Vagina (tissue), 2 donors: Measurements from ENCODE around the gene IGFBP1. TPM values are rescaled to one million over a fixed set of nuclear protein-coding genes. Genes with fewer than 3 reads are reported as not detected.

ENCODE experiments used
- DNase-seq, 2 donors: peaks; one replicate each; pipeline ENCODE4 v3.0.0-alpha.2; 2017; ENCODE audit errors: extremely low spot score in 2 of 2
- H3K27ac ChIP-seq: fragments of 200-600 bp; sonication (generic); one replicate; pipeline ENCODE4 v1.5.1; 2019
- H3K27me3 ChIP-seq: fragments of 200-600 bp; sonication (generic); one replicate; pipeline ENCODE4 v1.5.1; 2019
- H3K36me3 ChIP-seq, 2 donors: fragments of 200-600 bp; sonication (generic); one replicate each; pipeline ENCODE4 v1.5.1; 2017 to 2019
- H3K4me1 ChIP-seq: fragments of 200-600 bp; sonication (generic); one replicate; pipeline ENCODE4 v1.5.1; 2019
- H3K4me3 ChIP-seq, 2 donors: fragments of 200-600 bp; sonication (generic); 1 replicate in 1 of 2; 2 replicates in 1 of 2; pipeline ENCODE4 v1.5.1; 2016 to 2019
- H3K9me3 ChIP-seq: fragments of 200-600 bp; sonication (generic); one replicate; pipeline ENCODE4 v1.5.1; 2019
- CTCF ChIP-seq, 3 experiments: fragments of 450-650 bp in 2 of 3; fragments of 200-600 bp in 1 of 3; sonication (generic) in 1 of 3; IDR thresholded peaks; one replicate each; pipeline ENCODE4 v1.5.1; 2017 to 2019; ENCODE audit warnings: antibody characterized with exemption in 3 of 3, mild to moderate bottlenecking in 2 of 3, moderate library complexity in 2 of 3
- POLR2A ChIP-seq, 2 donors: fragments of 450-650 bp; IDR thresholded peaks; one replicate each; pipeline ENCODE4 v1.6.1; 2017; ENCODE audit warnings: antibody characterized with exemption in 2 of 2, mild to moderate bottlenecking in 2 of 2, moderate library complexity in 2 of 2
- POLR2AphosphoS5 ChIP-seq, 2 donors: sonication (generic); formaldehyde crosslinking; IDR thresholded peaks; one replicate each; pipeline ENCODE4 v1.9.0; 2017; ENCODE audit warnings: antibody characterized with exemption in 2 of 2, mild to moderate bottlenecking in 2 of 2, low read depth in 1 of 2; ENCODE audit not compliant: insufficient read depth in 1 of 2
- intact Hi-C: fragments of 100-400 bp; cut with DNase I; formaldehyde crosslinking; loops from one replicate; pipeline ENCODE4 v1.15.1; 2023
- total RNA-seq: library from RNA; depleted of rRNA; stranded (reverse); fragments of >200 nt; gene quantifications from one replicate; pipeline ENCODE4 v1.2.3, GENCODE V29; 2016

Gene IGFBP1
- total RNA-seq, 1 donor from 2014 or later, result 1.7 TPM

- Histone ChIP-seq H3K9me3 (no peaks in the 10 kb centered on the region), H3K27ac (no peak overlapping the region), H3K4me3 (no peak overlapping the region), H3K4me1 (no peaks in the 10 kb centered on the region), H3K27me3 (no peaks in the 10 kb centered on the region), H3K36me3 (no peaks in the 10 kb centered on the region)
- TF ChIP-seq POLR2AphosphoS5 (IDR thresholded peaks at IDR 0.05; ENCODE audit: insufficient read depth in 1 of 2, low read depth in 1 of 2), result no peak
- TF ChIP-seq CTCF (IDR thresholded peaks at IDR 0.05), result no peak
- TF ChIP-seq POLR2A (IDR thresholded peaks at IDR 0.05), result no peak
- intact Hi-C loops, result no loop called here
- DNase-seq, result no peak
These were observed 8.9 kb downstream of the IGFBP1 start for GRCh38 chr7:45897042-45897690.

GRCh38 chr7:45898222-45898621 is 9.9 kb downstream of the IGFBP1 start:
- Histone ChIP-seq H3K4me1 (no peaks in the 10 kb centered on the region), H3K27ac (no peak overlapping the region), H3K27me3 (no peaks in the 10 kb centered on the region), H3K36me3 (no peaks in the 10 kb centered on the region), H3K4me3 (no peak overlapping the region), H3K9me3 (no peaks in the 10 kb centered on the region)
- TF ChIP-seq POLR2A (IDR thresholded peaks at IDR 0.05) (no peak), POLR2AphosphoS5 (IDR thresholded peaks at IDR 0.05; ENCODE audit: insufficient read depth in 1 of 2, low read depth in 1 of 2) (no peak), CTCF (IDR thresholded peaks at IDR 0.05) (no peak)
- DNase-seq, result no peak
- intact Hi-C loops, result no loop called here

GRCh38 chr7:45901566-45901965 is 13.3 kb downstream of the IGFBP1 start:
- no peak overlapping the region for H3K4me3 ChIP-seq
- H3K9me3 ChIP-seq, result no peaks in the 10 kb centered on the region
- no peaks in the 10 kb centered on the region for H3K27me3 ChIP-seq
- no peak overlapping the region for H3K27ac ChIP-seq
- no peaks in the 10 kb centered on the region for H3K36me3 ChIP-seq
- TF ChIP-seq POLR2AphosphoS5 (IDR thresholded peaks at IDR 0.05; ENCODE audit: insufficient read depth in 1 of 2, low read depth in 1 of 2) (no peak), POLR2A (IDR thresholded peaks at IDR 0.05) (no peak), CTCF (IDR thresholded peaks at IDR 0.05) (no peak)
- intact Hi-C loops, result no loop called here
- H3K4me1 ChIP-seq, result no peaks in the 10 kb centered on the region
- DNase-seq, result no peak

- intact Hi-C loops, result no loop called here
- Histone ChIP-seq H3K27me3 (no peaks in the 10 kb centered on the region), H3K9me3 (no peaks in the 10 kb centered on the region), H3K4me3 (no peak overlapping the region), H3K4me1 (no peaks in the 10 kb centered on the region), H3K36me3 (no peaks in the 10 kb centered on the region), H3K27ac (no peak overlapping the region)
- no peak for DNase-seq
- TF ChIP-seq POLR2A (IDR thresholded peaks at IDR 0.05), result no peak
- no peak for TF ChIP-seq POLR2AphosphoS5 (IDR thresholded peaks at IDR 0.05; ENCODE audit: insufficient read depth in 1 of 2, low read depth in 1 of 2)
- no peak for TF ChIP-seq CTCF (IDR thresholded peaks at IDR 0.05)
These were observed 14.5 kb downstream of the IGFBP1 start for GRCh38 chr7:45902820-45903219.

GRCh38 chr7:45909561-45909960 is 21.3 kb downstream of the IGFBP1 start:
- Histone ChIP-seq H3K36me3 (peaks cover 0 to 19% of the 10 kb centered on the region in 2 donors), H3K27me3 (no peaks in the 10 kb centered on the region), H3K27ac (no peak overlapping the region), H3K4me1 (no peaks in the 10 kb centered on the region), H3K9me3 (no peaks in the 10 kb centered on the region), H3K4me3 (no peak overlapping the region)
- TF ChIP-seq CTCF (IDR thresholded peaks at IDR 0.05) (no peak), POLR2AphosphoS5 (IDR thresholded peaks at IDR 0.05; ENCODE audit: insufficient read depth in 1 of 2, low read depth in 1 of 2) (no peak), POLR2A (IDR thresholded peaks at IDR 0.05) (no peak)
- intact Hi-C loops, result no loop called here
- DNase-seq, result no peak
